ENCODE data around the gene COX7B. TPM values are rescaled to one million over a fixed set of nuclear protein-coding genes. Genes with fewer than 3 reads are reported as not detected.
A peak's percentile ranks its signal among the peaks of the same experiment; 100 is the strongest.

COX7B gene, protein sequence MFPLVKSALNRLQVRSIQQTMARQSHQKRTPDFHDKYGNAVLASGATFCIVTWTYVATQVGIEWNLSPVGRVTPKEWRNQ
- total RNA-seq (229 and 230 TPM in 2 replicates), polyA plus RNA-seq (736 and 743 TPM in 2 replicates), polyA minus RNA-seq (144 and 152 TPM in 2 replicates), Bru-seq, nascent RNA (percentile 84 among the genes with signal in this experiment), BruChase-seq, experiment 1, labeled RNA remaining after a 6-hour chase (percentile 78 among the genes with signal in this experiment), BruChase-seq, experiment 2, labeled RNA remaining after a 2-hour chase (percentile 74 among the genes with signal in this experiment)
- polyA plus RNA-seq (2011; cell fraction: cytosol; rRNA removed), result 931 and 979 TPM in 2 replicates
- 265 and 279 TPM in 2 replicates for polyA plus RNA-seq (2011; cell fraction: nucleus; rRNA removed)
- 535 and 556 TPM in 2 replicates for polyA plus RNA-seq (2012)
- 213 TPM for polyA minus RNA-seq (2011; cell fraction: cytosol; rRNA and poly(A)+ RNA removed)
- polyA minus RNA-seq (2011; cell fraction: nucleus; rRNA and poly(A)+ RNA removed), result 32.3 and 49.9 TPM in 2 replicates
- long read RNA-seq, transcript COX7B-203 (3 exons, 2,471 nt), result major isoform, 644 of 662 reads
- long read RNA-seq, partial matches to known transcripts, result 10 of 662 reads
- long read RNA-seq, other reads (novel, unspliced or antisense), result 7 of 662 reads

- TSS peak; percentile 64 for BruUV-seq (replicated peaks)
- Histone ChIP-seq H3K36me3 (ENCODE audit: control insufficient read depth in 2 of 2, extremely low read depth in 1 of 2, insufficient read depth in 2 of 2, low read length in 2 of 2) (no peaks in the 10 kb centered on the region), H3K4me1 (ENCODE audit: control insufficient read depth, extremely low read depth, insufficient read depth, low read length) (peaks cover 6% of the 10 kb centered on the region), H3K4me2 (ENCODE audit: insufficient read depth, low read length) (peak within 1 kb of the TSS; percentile 82), H3K9me3 (replicated peaks; ENCODE audit: control insufficient read depth, insufficient read depth, low read length) (no peaks in the 10 kb centered on the region), H3K27ac (ENCODE audit: insufficient read depth, low read depth, low read length) (peak within 1 kb of the TSS; percentile 75), H2AFZ (ENCODE audit: low read depth, low read length) (peak within 1 kb of the TSS; percentile 54), H3K9ac (replicated peaks; ENCODE audit: extremely low read depth, insufficient read depth, low read length) (peak within 1 kb of the TSS; percentile 92), H3K4me3 (replicated peaks in 1 of 3; ENCODE audit: insufficient read depth in 1 of 3, low read depth in 1 of 3, low read length in 3 of 3) (peak within 1 kb of the TSS; percentile 48 to 88 (median 62)), H3K27me3 (ENCODE audit: control insufficient read depth in 2 of 2, insufficient read depth in 2 of 2, low read length in 2 of 2) (no peaks in the 10 kb centered on the region), H3K9me1 (replicated peaks; ENCODE audit: control insufficient read depth, extremely low read depth, insufficient read depth, low read length) (no peaks in the 10 kb centered on the region), H4K20me1 (replicated peaks; ENCODE audit: control insufficient read depth, extremely low read depth, insufficient read depth, low read length) (no peaks in the 10 kb centered on the region), H3K79me2 (ENCODE audit: control insufficient read depth, insufficient read depth, low read length) (peaks cover 37% of the 10 kb centered on the region)
- dilution Hi-C loops (cut with MboI; ENCODE audit: extremely low pct_ligation_motif_present, low sequenced_read_pairs), result no loop called here
- POLR2A ChIA-PET, result interaction anchor here (0.6 to 0.9 kb wide), 4 partner anchors 10 to 453 kb away, joined by 3 to 7 read pairs (median 3); partner anchors contain the start of gene ATP7A
- DNase-seq (ENCODE audit: low read depth, low spot score) (peak; percentile 94), FAIRE-seq (peak; percentile 86)
- CTCF ChIA-PET, result interaction anchor here (0.7 to 2.7 kb wide), 13 partner anchors 10 to 1620 kb away, joined by 3 to 22 read pairs (median 4); partner anchors contain the start of gene ATP7A
- intact Hi-C loops (cut with micrococcal nuclease), result loop anchor here (1.0 to 10.0 kb wide), 5 partner anchors 123 to 1344 kb away; partner anchors contain the start of gene PGK1
- TF ChIP-seq POLR2A (IDR thresholded peaks at IDR 0.05; ENCODE audit: low read depth, low read length) (peak; percentile 75), GATA2 (IDR thresholded peaks at IDR 0.05; ENCODE audit: insufficient read depth, insufficient read length, low read depth, low read length) (no peak), FOS (IDR thresholded peaks at IDR 0.05; ENCODE audit: borderline replicate concordance, insufficient read depth, low read length) (no peak), CTCF (IDR thresholded peaks at IDR 0.05; ENCODE audit: extremely low read depth in 1 of 2, insufficient read depth in 1 of 2, low read depth in 1 of 2, low read length in 2 of 2) (peak; percentile 34 to 46), EZH2 (IDR thresholded peaks at IDR 0.05; ENCODE audit: borderline replicate concordance, low read depth, low read length, severe bottlenecking) (no peak), MYC (IDR thresholded peaks at IDR 0.05; ENCODE audit: low read depth, low read length) (no peak), POLR2AphosphoS5 (IDR thresholded peaks at IDR 0.05; ENCODE audit: insufficient read depth, low read depth, low read length) (peak; percentile 57)
- TF ChIP-seq, protein P1, sequence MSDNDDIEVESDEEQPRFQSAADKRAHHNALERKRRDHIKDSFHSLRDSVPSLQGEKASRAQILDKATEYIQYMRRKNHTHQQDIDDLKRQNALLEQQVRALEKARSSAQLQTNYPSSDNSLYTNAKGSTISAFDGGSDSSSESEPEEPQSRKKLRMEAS (IDR thresholded peaks at IDR 0.05; ENCODE audit: insufficient read depth, insufficient read length), result no peak
Measured at GRCh38 chrX:77899081-77899828, at the start of gene COX7B. Gene COX7B (plus strand): TSS chrX:77899468. CDS start chrX:77899554, 86 bp downstream.

All from endothelial cell of umbilical vein (primary cell).